ENCODE results near the gene DOK7. TPM values are rescaled to one million over a fixed set of nuclear protein-coding genes. Genes with fewer than 3 reads are reported as not detected.

The DOK7 gene, protein sequence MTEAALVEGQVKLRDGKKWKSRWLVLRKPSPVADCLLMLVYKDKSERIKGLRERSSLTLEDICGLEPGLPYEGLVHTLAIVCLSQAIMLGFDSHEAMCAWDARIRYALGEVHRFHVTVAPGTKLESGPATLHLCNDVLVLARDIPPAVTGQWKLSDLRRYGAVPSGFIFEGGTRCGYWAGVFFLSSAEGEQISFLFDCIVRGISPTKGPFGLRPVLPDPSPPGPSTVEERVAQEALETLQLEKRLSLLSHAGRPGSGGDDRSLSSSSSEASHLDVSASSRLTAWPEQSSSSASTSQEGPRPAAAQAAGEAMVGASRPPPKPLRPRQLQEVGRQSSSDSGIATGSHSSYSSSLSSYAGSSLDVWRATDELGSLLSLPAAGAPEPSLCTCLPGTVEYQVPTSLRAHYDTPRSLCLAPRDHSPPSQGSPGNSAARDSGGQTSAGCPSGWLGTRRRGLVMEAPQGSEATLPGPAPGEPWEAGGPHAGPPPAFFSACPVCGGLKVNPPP
- total RNA-seq (under 0.01 and 0.17 TPM in 2 replicates), polyA plus RNA-seq (not detected in 2 replicates), polyA minus RNA-seq (ENCODE audit: low replicate concordance) (not detected in 2 replicates)
- not detected in 2 replicates for polyA plus RNA-seq (2012)

GRCh38 chr4:3462790-3463415 is at the start of gene DOK7:
Gene DOK7 (plus strand): TSS chr4:3463306. CDS start chr4:3463376, 70 bp downstream.
- no peak within 1 kb of the TSS for H3K9ac ChIP-seq (ENCODE audit: insufficient read depth, low read length)
- H3K4me3 ChIP-seq (replicated peaks in 1 of 4; ENCODE audit: control extremely low read depth in 1 of 4, insufficient read depth in 1 of 4, low read depth in 3 of 4, low read length in 4 of 4), result no peak within 1 kb of the TSS
- no peak within 1 kb of the TSS for H3K4me2 ChIP-seq (ENCODE audit: extremely low read depth, insufficient read depth, low read length)
- H3K36me3 ChIP-seq (ENCODE audit: control insufficient read depth, insufficient read depth, low read length), result no peaks in the 10 kb centered on the region
- H2AFZ ChIP-seq (ENCODE audit: low read length), result no peak within 1 kb of the TSS
- H3K4me1 ChIP-seq (ENCODE audit: control insufficient read depth, extremely low read depth, insufficient read depth, low read length), result no peaks in the 10 kb centered on the region
- no peak for DNase-seq (ENCODE audit: low read depth in 2 of 2)
- H3K27me3 ChIP-seq (ENCODE audit: control insufficient read depth, insufficient read depth, low read length), result peaks cover 14% of the 10 kb centered on the region
- no peaks in the 10 kb centered on the region for H3K79me2 ChIP-seq (ENCODE audit: control insufficient read depth, insufficient read depth, low read length)
- no peaks in the 10 kb centered on the region for H4K20me1 ChIP-seq (ENCODE audit: control insufficient read depth, extremely low read depth, insufficient read depth, low read length)
- H3K27ac ChIP-seq (ENCODE audit: insufficient read depth, low read length), result no peak within 1 kb of the TSS
- H3K9me3 ChIP-seq (ENCODE audit: control insufficient read depth, insufficient read depth, low read depth, low read length), result no peaks in the 10 kb centered on the region
- TF ChIP-seq EZH2 (IDR thresholded peaks at IDR 0.05; ENCODE audit: low read length, missing control alignments), result no peak
- TF ChIP-seq, protein P1, sequence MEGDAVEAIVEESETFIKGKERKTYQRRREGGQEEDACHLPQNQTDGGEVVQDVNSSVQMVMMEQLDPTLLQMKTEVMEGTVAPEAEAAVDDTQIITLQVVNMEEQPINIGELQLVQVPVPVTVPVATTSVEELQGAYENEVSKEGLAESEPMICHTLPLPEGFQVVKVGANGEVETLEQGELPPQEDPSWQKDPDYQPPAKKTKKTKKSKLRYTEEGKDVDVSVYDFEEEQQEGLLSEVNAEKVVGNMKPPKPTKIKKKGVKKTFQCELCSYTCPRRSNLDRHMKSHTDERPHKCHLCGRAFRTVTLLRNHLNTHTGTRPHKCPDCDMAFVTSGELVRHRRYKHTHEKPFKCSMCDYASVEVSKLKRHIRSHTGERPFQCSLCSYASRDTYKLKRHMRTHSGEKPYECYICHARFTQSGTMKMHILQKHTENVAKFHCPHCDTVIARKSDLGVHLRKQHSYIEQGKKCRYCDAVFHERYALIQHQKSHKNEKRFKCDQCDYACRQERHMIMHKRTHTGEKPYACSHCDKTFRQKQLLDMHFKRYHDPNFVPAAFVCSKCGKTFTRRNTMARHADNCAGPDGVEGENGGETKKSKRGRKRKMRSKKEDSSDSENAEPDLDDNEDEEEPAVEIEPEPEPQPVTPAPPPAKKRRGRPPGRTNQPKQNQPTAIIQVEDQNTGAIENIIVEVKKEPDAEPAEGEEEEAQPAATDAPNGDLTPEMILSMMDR (conservative IDR thresholded peaks at IDR 0.05 in 1 of 2, IDR thresholded peaks at IDR 0.05 in 1 of 2; ENCODE audit: low read depth in 1 of 2, low read length in 2 of 2), result no peak

- no peak overlapping the region for H3K4me2 ChIP-seq (ENCODE audit: extremely low read depth, insufficient read depth, low read length)
- DNase-seq (ENCODE audit: low read depth in 2 of 2), result no peak
- H3K36me3 ChIP-seq (ENCODE audit: control insufficient read depth, insufficient read depth, low read length), result no peaks in the 10 kb centered on the region
- no peaks in the 10 kb centered on the region for H4K20me1 ChIP-seq (ENCODE audit: control insufficient read depth, extremely low read depth, insufficient read depth, low read length)
- no peaks in the 10 kb centered on the region for H3K9me3 ChIP-seq (ENCODE audit: control insufficient read depth, insufficient read depth, low read depth, low read length)
- H3K27ac ChIP-seq (ENCODE audit: insufficient read depth, low read length), result no peak overlapping the region
- TF ChIP-seq EZH2 (IDR thresholded peaks at IDR 0.05; ENCODE audit: low read length, missing control alignments), result no peak
- TF ChIP-seq, protein P1 (conservative IDR thresholded peaks at IDR 0.05 in 1 of 2, IDR thresholded peaks at IDR 0.05 in 1 of 2; ENCODE audit: low read depth in 1 of 2, low read length in 2 of 2), result no peak
- H3K4me1 ChIP-seq (ENCODE audit: control insufficient read depth, extremely low read depth, insufficient read depth, low read length), result no peaks in the 10 kb centered on the region
- no peaks in the 10 kb centered on the region for H3K27me3 ChIP-seq (ENCODE audit: control insufficient read depth, insufficient read depth, low read length)
- no peak overlapping the region for H3K4me3 ChIP-seq (replicated peaks in 1 of 4; ENCODE audit: control extremely low read depth in 1 of 4, insufficient read depth in 1 of 4, low read depth in 3 of 4, low read length in 4 of 4)
- no peak overlapping the region for H2AFZ ChIP-seq (ENCODE audit: low read length)
- no peaks in the 10 kb centered on the region for H3K79me2 ChIP-seq (ENCODE audit: control insufficient read depth, insufficient read depth, low read length)
- H3K9ac ChIP-seq (ENCODE audit: insufficient read depth, low read length), result no peak overlapping the region
Observed at GRCh38 chr4:3413675-3414420, 49.3 kb upstream of the DOK7 start.

Data from fibroblast of lung (primary cell).